ENCODE measurements around the gene FAN1. TPM values are rescaled to one million over a fixed set of nuclear protein-coding genes. Genes with fewer than 3 reads are reported as not detected.

The FAN1 gene
- total RNA-seq, 2 donors from 2014 or later = 25.0 to 26.0 TPM

DNA sequence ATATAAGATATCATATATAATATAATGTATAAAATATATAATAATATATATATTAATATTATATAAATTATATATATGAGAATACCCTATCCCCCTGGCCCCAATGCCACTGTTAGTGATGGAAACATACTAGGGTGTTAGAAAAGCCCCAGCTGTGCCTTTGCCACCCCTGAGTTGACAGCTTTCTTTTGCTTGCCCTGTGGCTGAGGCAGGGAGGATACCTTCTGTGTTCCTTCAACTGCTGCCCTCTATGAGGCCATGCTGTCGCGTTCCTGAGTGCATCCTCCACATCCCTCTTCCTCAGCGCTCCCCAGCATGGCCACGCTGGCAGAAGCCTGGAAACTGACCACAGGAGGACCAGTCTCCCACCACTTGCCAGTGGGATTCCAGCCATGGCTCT is 26.3 kb downstream of the FAN1 start:
- WGBS = 99% methylated on average over 4 of the region's 4 CpGs
- H3K4me3 ChIP-seq = no peak overlapping the region
- no peaks in the 10 kb centered on the region for H3K4me1 ChIP-seq (replicated peaks)
- no peaks in the 10 kb centered on the region for H3K27me3 ChIP-seq (replicated peaks; ENCODE audit: insufficient read depth)
- peaks cover 7 to 10% of the 10 kb centered on the region in 2 donors for H3K36me3 ChIP-seq
- intact Hi-C loops (cut with DNase I) = loop anchor here (10.0 kb wide), 1 partner anchor 55 kb away; no protein-coding TSS in a partner anchor
- H3K9me3 ChIP-seq = no peaks in the 10 kb centered on the region
- no peak for DNase-seq (ENCODE audit: low spot score)
- H3K27ac ChIP-seq = no peak overlapping the region
- TF ChIP-seq POLR2AphosphoS5 (IDR thresholded peaks at IDR 0.05) (no peak), CTCF (IDR thresholded peaks at IDR 0.05) (no peak), POLR2A (IDR thresholded peaks at IDR 0.05) (no peak)

DNA sequence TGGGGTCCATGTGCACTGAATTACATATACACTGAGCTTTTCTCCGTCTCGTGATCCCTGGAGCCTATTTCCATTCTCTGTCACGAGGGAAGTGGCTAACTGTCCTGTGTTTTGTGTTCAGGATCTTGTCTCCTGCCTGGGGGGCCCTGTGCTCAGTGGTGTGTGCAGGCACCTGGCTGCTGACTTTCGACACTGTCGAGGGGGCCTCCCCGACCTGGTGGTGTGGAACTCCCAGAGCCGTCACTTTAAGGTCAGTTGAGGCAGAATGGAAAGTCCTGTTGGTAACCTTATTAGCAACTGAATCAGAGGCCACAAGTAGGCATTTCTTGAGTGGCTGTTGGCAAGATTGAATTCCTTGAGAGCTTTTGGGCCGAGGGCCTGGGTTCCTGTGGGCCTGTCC is 26.7 kb downstream of the FAN1 start:
- Histone ChIP-seq H3K4me3 (no peak overlapping the region), H3K27ac (no peak overlapping the region), H3K36me3 (peaks cover 4 to 10% of the 10 kb centered on the region in 2 donors), H3K9me3 (no peaks in the 10 kb centered on the region), H3K4me1 (replicated peaks) (no peaks in the 10 kb centered on the region), H3K27me3 (replicated peaks; ENCODE audit: insufficient read depth) (no peaks in the 10 kb centered on the region)
- intact Hi-C loops (cut with DNase I) = no loop called here
- DNase-seq (ENCODE audit: low spot score) = no peak
- no peak for TF ChIP-seq POLR2A (IDR thresholded peaks at IDR 0.05)
- TF ChIP-seq POLR2AphosphoS5 (IDR thresholded peaks at IDR 0.05) = no peak
- TF ChIP-seq CTCF (IDR thresholded peaks at IDR 0.05) = no peak
- 96% methylated on average over 8 of the region's 8 CpGs for WGBS

GRCh38 chr15:30933293-30933692 is 29.6 kb downstream of the FAN1 start:
- no peak overlapping the region for H3K4me3 ChIP-seq
- TF ChIP-seq POLR2A (IDR thresholded peaks at IDR 0.05) (no peak), CTCF (IDR thresholded peaks at IDR 0.05) (no peak), POLR2AphosphoS5 (IDR thresholded peaks at IDR 0.05) (no peak)
- intact Hi-C loops (cut with DNase I) = no loop called here
- H3K4me1 ChIP-seq (replicated peaks) = no peaks in the 10 kb centered on the region
- H3K27ac ChIP-seq = no peak overlapping the region
- H3K36me3 ChIP-seq = no peaks in the 10 kb centered on the region
- H3K9me3 ChIP-seq = no peaks in the 10 kb centered on the region
- no peaks in the 10 kb centered on the region for H3K27me3 ChIP-seq (replicated peaks; ENCODE audit: insufficient read depth)
- no peak for DNase-seq (ENCODE audit: low spot score)

DNA sequence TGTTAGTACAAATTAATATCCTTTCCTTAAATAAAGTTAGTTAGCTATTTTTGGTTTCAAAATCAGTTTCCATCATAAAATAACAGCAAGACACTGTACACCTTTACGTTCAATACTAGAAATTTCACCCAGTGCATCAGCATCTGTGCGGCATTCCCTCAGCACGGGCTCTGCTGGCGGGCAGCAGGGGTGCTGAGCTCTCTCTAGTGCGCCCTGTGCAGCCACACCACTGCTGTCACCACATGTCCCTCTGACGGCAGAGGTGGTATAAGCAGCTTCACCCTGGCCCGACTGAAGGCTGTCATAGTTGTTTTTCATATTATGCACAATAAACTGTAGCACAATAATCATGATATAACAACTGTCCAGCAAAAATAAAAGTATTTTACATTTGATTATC is 35.4 kb downstream of the FAN1 start:
- no peaks in the 10 kb centered on the region for H3K9me3 ChIP-seq
- H3K4me1 ChIP-seq (replicated peaks) = no peaks in the 10 kb centered on the region
- no peak for DNase-seq (ENCODE audit: low spot score)
- H3K27ac ChIP-seq = no peak overlapping the region
- no peak overlapping the region for H3K4me3 ChIP-seq
- H3K27me3 ChIP-seq (replicated peaks; ENCODE audit: insufficient read depth) = no peaks in the 10 kb centered on the region
- 94% methylated on average over 7 of the region's 7 CpGs for WGBS
- intact Hi-C loops (cut with DNase I) = no loop called here
- TF ChIP-seq CTCF (IDR thresholded peaks at IDR 0.05) = no peak
- no peak for TF ChIP-seq POLR2A (IDR thresholded peaks at IDR 0.05)
- no peak for TF ChIP-seq POLR2AphosphoS5 (IDR thresholded peaks at IDR 0.05)
- peaks cover 0 to 13% of the 10 kb centered on the region in 2 donors for H3K36me3 ChIP-seq

GRCh38 chr15:30940359-30940758 is 36.6 kb downstream of the FAN1 start:
- Histone ChIP-seq H3K27ac (peak overlapping the region; percentile 20 to 42), H3K9me3 (no peaks in the 10 kb centered on the region), H3K36me3 (peaks cover under 1 to 13% of the 10 kb centered on the region in 2 donors), H3K4me1 (replicated peaks) (no peaks in the 10 kb centered on the region), H3K27me3 (replicated peaks; ENCODE audit: insufficient read depth) (no peaks in the 10 kb centered on the region), H3K4me3 (no peak overlapping the region)
- WGBS = 53% methylated on average over 4 of the region's 4 CpGs
- no peak for TF ChIP-seq POLR2A (IDR thresholded peaks at IDR 0.05)
- peak in 2 of 4 experiments; percentile 15 to 16 for TF ChIP-seq CTCF (IDR thresholded peaks at IDR 0.05)
- peak; percentile 40 for TF ChIP-seq POLR2AphosphoS5 (IDR thresholded peaks at IDR 0.05)
- DNase-seq (ENCODE audit: low spot score) = peak; percentile 75
- intact Hi-C loops (cut with DNase I) = no loop called here
